PC-9 (cell line): ENCODE measurements around the gene FOLR2. TPM values are rescaled to one million over a fixed set of nuclear protein-coding genes. Genes with fewer than 3 reads are reported as not detected.

Experiments
- BruUV-seq: library from RNA; stranded (reverse); fragments of 400-500 nt; replicated peaks from 2 replicates; lab custom pipeline; 2021; lab: Mats Ljungman, UMichigan
- CTCF ChIA-PET: fragments of 300-600 bp; sonication (Branson Sonifier 250); formaldehyde crosslinking; loops from one replicate; lab custom pipeline; 2022; ENCODE audit warnings: antibody characterized with exemption; lab: Charles Lee
- POLR2A ChIA-PET: fragments of 300-600 bp; sonication (Branson Sonifier 250); formaldehyde crosslinking; loops from one replicate; lab custom pipeline; 2022; ENCODE audit warnings: antibody characterized with exemption; ENCODE audit not compliant: unreplicated experiment; lab: Charles Lee
- DNase-seq, 2 experiments: peaks; one replicate each; pipeline versions ENCODE4 v3.0.0 to v3.0.0-alpha.2; 2015 to 2022; ENCODE audit warnings: mixed read lengths in 1 of 2
- H2AFZ ChIP-seq: fragments of 200-600 bp; sonication (generic); 2 replicates; pipeline ENCODE4 v1.8.1; 2017; ENCODE audit warnings: antibody characterized with exemption
- H3F3A ChIP-seq: fragments of 200-600 bp; sonication (generic); 2 replicates; pipeline ENCODE4 v1.8.1; 2017; ENCODE audit warnings: antibody characterized with exemption, mild to moderate bottlenecking, low read depth; ENCODE audit not compliant: insufficient read depth
- H3K27ac ChIP-seq: fragments of 200-600 bp; sonication (generic); 2 replicates; pipeline ENCODE4 v1.6.1; 2016; ENCODE audit warnings: mixed run types
- H3K27me3 ChIP-seq: fragments of 200-600 bp; sonication (generic); 2 replicates; pipeline ENCODE4 v1.6.1; 2016; ENCODE audit warnings: low read depth, mixed run types; ENCODE audit not compliant: insufficient read depth
- H3K36me3 ChIP-seq: fragments of 200-600 bp; sonication (generic); 2 replicates; pipeline ENCODE4 v1.6.1; 2016; ENCODE audit warnings: low read depth, mixed run types
- H3K4me1 ChIP-seq: fragments of 200-600 bp; sonication (generic); replicated peaks from 2 replicates; pipeline ENCODE4 v1.6.1; 2016; ENCODE audit warnings: mixed run types; ENCODE audit not compliant: insufficient read depth
- H3K4me2 ChIP-seq: fragments of 200-600 bp; sonication (generic); 2 replicates; pipeline ENCODE4 v1.6.1; 2017; ENCODE audit warnings: mixed run types
- H3K4me3 ChIP-seq: fragments of 200-600 bp; sonication (generic); 2 replicates; pipeline ENCODE4 v1.6.1; 2016; ENCODE audit warnings: mixed run types
- H3K79me2 ChIP-seq: fragments of 200-600 bp; sonication (generic); 2 replicates; pipeline ENCODE4 v1.6.1; 2017; ENCODE audit warnings: low read depth, mixed run types
- H3K9me2 ChIP-seq: fragments of 200-600 bp; sonication (generic); 2 replicates; pipeline ENCODE4 v1.8.1; 2017; ENCODE audit warnings: mild to moderate bottlenecking; ENCODE audit not compliant: insufficient read depth
- H3K9me3 ChIP-seq: fragments of 200-600 bp; sonication (generic); 2 replicates; pipeline ENCODE4 v1.8.1; 2016; ENCODE audit warnings: low read depth; ENCODE audit not compliant: insufficient read depth
- H4K20me1 ChIP-seq: fragments of 200-600 bp; sonication (generic); 2 replicates; pipeline ENCODE4 v1.8.1; 2017; ENCODE audit not compliant: insufficient read depth
- EZH2 ChIP-seq: fragments of 200-600 bp; sonication (generic); IDR thresholded peaks from 2 replicates; pipeline ENCODE4 v1.8.0; 2017; ENCODE audit warnings: antibody characterized with exemption, low read depth
- intact Hi-C: fragments of 100-400 bp; cut with micrococcal nuclease; formaldehyde crosslinking; loops from one replicate; pipeline ENCODE4 v1.10.0; 2022; ENCODE audit not compliant: unreplicated experiment
- total RNA-seq: library from RNA; stranded (reverse); gene quantifications from 2 replicates; pipeline ENCODE4 v1.2.3, GENCODE V29; 2021
- TF ChIP-seq, protein P1 (sequence below): fragments of 200-600 bp; sonication (generic); conservative IDR thresholded peaks from 2 replicates; pipeline ENCODE4 v1.6.1; 2017; ENCODE audit warnings: mixed run types, antibody characterized with exemption, mild to moderate bottlenecking, moderate library complexity

The FOLR2 gene
- total RNA-seq, 1 experiment from 2014 or later: not detected

DNA sequence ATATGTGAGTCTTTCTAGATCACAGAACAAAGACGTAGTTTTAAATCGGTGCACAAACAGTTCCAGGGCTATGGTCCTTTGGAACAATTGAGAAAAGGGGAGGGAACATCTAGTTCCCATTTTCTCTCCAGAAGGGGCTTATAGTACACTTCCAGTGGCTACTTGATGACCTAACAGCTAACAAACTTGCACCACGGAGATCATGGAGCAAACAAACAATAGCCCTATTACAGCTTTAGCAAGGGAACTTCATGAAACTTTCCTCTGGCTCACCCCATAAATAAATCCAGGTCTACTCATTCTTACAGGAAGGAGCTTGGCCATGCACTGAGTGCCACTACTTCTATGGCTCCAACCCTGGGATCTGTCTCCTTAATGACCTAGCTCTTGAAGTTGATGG lies 8.3 kb upstream of the FOLR2 start:
- POLR2A ChIA-PET: interaction anchor here (0.6 kb wide), 1 partner anchor 15 kb away, joined by 3 read pairs; no protein-coding TSS in a partner anchor
- H3K27me3 ChIP-seq: no peaks in the 10 kb centered on the region
- peaks cover 9% of the 10 kb centered on the region for H3K4me1 ChIP-seq
- peaks cover 3% of the 10 kb centered on the region; the same call in 1 of the 2 replicates for H3F3A ChIP-seq
- no peaks in the 10 kb centered on the region; the same call in 1 of the 2 replicates for H3K9me3 ChIP-seq
- no peak overlapping the region for H3K27ac ChIP-seq
- H3K79me2 ChIP-seq: no peaks in the 10 kb centered on the region
- no TSS peak for BruUV-seq
- no peaks in the 10 kb centered on the region for H4K20me1 ChIP-seq
- TF ChIP-seq, protein P1, sequence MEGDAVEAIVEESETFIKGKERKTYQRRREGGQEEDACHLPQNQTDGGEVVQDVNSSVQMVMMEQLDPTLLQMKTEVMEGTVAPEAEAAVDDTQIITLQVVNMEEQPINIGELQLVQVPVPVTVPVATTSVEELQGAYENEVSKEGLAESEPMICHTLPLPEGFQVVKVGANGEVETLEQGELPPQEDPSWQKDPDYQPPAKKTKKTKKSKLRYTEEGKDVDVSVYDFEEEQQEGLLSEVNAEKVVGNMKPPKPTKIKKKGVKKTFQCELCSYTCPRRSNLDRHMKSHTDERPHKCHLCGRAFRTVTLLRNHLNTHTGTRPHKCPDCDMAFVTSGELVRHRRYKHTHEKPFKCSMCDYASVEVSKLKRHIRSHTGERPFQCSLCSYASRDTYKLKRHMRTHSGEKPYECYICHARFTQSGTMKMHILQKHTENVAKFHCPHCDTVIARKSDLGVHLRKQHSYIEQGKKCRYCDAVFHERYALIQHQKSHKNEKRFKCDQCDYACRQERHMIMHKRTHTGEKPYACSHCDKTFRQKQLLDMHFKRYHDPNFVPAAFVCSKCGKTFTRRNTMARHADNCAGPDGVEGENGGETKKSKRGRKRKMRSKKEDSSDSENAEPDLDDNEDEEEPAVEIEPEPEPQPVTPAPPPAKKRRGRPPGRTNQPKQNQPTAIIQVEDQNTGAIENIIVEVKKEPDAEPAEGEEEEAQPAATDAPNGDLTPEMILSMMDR: no peak
- TF ChIP-seq EZH2: no peak
- DNase-seq: no peak
- CTCF ChIA-PET: no interaction called here
- H3K4me3 ChIP-seq: no peak overlapping the region
- no peak overlapping the region for H2AFZ ChIP-seq
- H3K9me2 ChIP-seq: no peaks in the 10 kb centered on the region
- intact Hi-C loops: no loop called here
- no peaks in the 10 kb centered on the region for H3K36me3 ChIP-seq
- H3K4me2 ChIP-seq: no peak overlapping the region

DNA sequence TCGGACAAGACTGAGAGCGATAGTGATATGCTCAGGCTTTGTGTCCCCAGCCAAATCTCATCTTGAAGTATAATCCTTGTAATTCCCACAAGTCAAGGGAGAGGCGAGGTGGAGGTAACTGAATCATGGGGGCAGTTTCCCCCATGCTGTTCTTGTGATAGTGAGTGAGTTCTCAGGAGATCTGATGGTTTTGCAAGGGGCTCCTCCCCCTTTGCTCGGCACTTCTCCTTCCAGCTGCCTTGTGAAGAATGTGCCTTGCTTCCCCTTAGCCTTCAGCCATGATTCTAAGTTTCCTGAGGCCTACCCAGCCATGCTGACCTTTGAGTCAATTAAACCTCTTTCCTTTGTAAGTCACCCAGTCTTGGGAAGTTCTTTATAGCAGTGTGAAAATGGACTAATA lies 7.5 kb upstream of the FOLR2 start:
- ChIA-PET CTCF (no interaction called here), POLR2A (no interaction called here)
- Histone ChIP-seq H3K9me3 (no peaks in the 10 kb centered on the region; the same call in 1 of the 2 replicates), H3F3A (no peaks in the 10 kb centered on the region), H3K4me3 (no peak overlapping the region), H3K79me2 (no peaks in the 10 kb centered on the region), H3K9me2 (no peaks in the 10 kb centered on the region), H3K27ac (no peak overlapping the region), H3K36me3 (no peaks in the 10 kb centered on the region), H2AFZ (no peak overlapping the region), H3K4me2 (no peak overlapping the region), H3K27me3 (no peaks in the 10 kb centered on the region), H4K20me1 (no peaks in the 10 kb centered on the region), H3K4me1 (peaks cover 7% of the 10 kb centered on the region; the same call in 1 of the 2 replicates)
- intact Hi-C loops: no loop called here
- no peak for TF ChIP-seq EZH2
- TF ChIP-seq, protein P1: no peak
- DNase-seq: no peak
- BruUV-seq: no TSS peak

- Histone ChIP-seq H3K27ac (no peak overlapping the region), H3K9me3 (no peaks in the 10 kb centered on the region), H3K4me2 (no peak overlapping the region), H3K79me2 (no peaks in the 10 kb centered on the region), H3F3A (peaks cover 5% of the 10 kb centered on the region), H2AFZ (no peak overlapping the region), H3K4me3 (no peak overlapping the region), H4K20me1 (no peaks in the 10 kb centered on the region), H3K36me3 (no peaks in the 10 kb centered on the region), H3K27me3 (0 out of 2 replicates have a peak, but pooled peaks cover 4% of the 10 kb centered on the region), H3K9me2 (no peaks in the 10 kb centered on the region), H3K4me1 (peaks cover 12% of the 10 kb centered on the region)
- POLR2A ChIA-PET: no interaction called here
- BruUV-seq: no TSS peak
- TF ChIP-seq, protein P1: no peak
- TF ChIP-seq EZH2: no peak
- CTCF ChIA-PET: no interaction called here
- no peak for DNase-seq
- intact Hi-C loops: no loop called here
Measured at GRCh38 chr11:72217841-72218240, 1.2 kb downstream of the FOLR2 start.
